ENCODE measurements around the gene API5.

- TF ChIP-seq CTCF (IDR thresholded peaks at IDR 0.05; ENCODE audit: poor library complexity) (no peak), EZH2 (IDR thresholded peaks at IDR 0.05; ENCODE audit: borderline replicate concordance) (no peak), EZH2phosphoT487 (IDR thresholded peaks at IDR 0.05; ENCODE audit: low read depth, severe bottlenecking, unreplicated experiment) (no peak)
Measured at GRCh38 chr11:43327987-43328386, 16.2 kb downstream of the API5 start.

Measured in hepatocyte (in vitro differentiated cells).